ENCODE data around the gene ACAP1.

- TF ChIP-seq TARDBP (IDR thresholded peaks at IDR 0.05), result no peak
- no peak for TF ChIP-seq NFRKB (IDR thresholded peaks at IDR 0.05)
- no peak for TF ChIP-seq FOXK2 (IDR thresholded peaks at IDR 0.05)
- TF ChIP-seq ELF4 (IDR thresholded peaks at IDR 0.05), result no peak
- no peak for TF ChIP-seq SUZ12 (IDR thresholded peaks at IDR 0.05)
- no peak for TF ChIP-seq SP1 (IDR thresholded peaks at IDR 0.05)
- no peak for TF ChIP-seq FOXM1 (IDR thresholded peaks at IDR 0.05; ENCODE audit: borderline replicate concordance)
- no peak for TF ChIP-seq L3MBTL2 (conservative IDR thresholded peaks at IDR 0.05)
- no peak for TF ChIP-seq LEF1 (IDR thresholded peaks at IDR 0.05; ENCODE audit: borderline replicate concordance)
- TF ChIP-seq FOXA1 (IDR thresholded peaks at IDR 0.05), result no peak
- no peak for TF ChIP-seq BHLHE40 (IDR thresholded peaks at IDR 0.05; ENCODE audit: borderline replicate concordance)
- no peak for TF ChIP-seq CTBP1 (IDR thresholded peaks at IDR 0.05; ENCODE audit: borderline replicate concordance)
- TF ChIP-seq HDGF (IDR thresholded peaks at IDR 0.05; ENCODE audit: borderline replicate concordance), result no peak
- TF ChIP-seq PKNOX1 (IDR thresholded peaks at IDR 0.05), result no peak
Observed at GRCh38 chr17:7354262-7354843, 18.0 kb downstream of the ACAP1 start.

All from HEK293T (cell line).